ENCODE results near the gene HIGD1A.
"Not testable (repeated sequence)": the region's sequence is repeated elsewhere in the genome, so short reads cannot be mapped to it uniquely, and the experiment has no call there.

The HIGD1A gene

DNA sequence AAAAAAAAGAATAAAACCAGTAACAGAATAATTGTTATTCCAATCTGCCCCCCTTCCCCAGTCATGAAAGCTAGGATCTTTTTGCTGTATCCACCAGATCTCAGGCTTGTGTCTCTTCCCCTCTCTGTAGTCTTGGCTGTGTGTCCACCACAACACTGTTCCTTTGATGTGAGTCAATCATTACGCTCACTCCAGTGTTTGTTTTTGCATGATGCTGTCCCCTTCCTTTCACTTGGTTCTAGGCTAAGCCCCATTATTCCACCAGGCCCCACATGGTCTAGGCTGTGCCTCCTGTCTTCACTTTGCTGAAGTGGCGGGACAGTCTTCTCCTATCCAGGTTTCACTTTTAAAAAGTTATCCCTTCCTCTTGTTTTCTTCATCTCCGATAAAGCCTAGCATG is 18.5 kb upstream of the HIGD1A start:
- DNase-seq (ENCODE audit: low read depth): no peak
- no peak overlapping the region for H3K4me3 ChIP-seq (ENCODE audit: control insufficient read depth, low read depth, low read length)
- TF ChIP-seq, protein P1, sequence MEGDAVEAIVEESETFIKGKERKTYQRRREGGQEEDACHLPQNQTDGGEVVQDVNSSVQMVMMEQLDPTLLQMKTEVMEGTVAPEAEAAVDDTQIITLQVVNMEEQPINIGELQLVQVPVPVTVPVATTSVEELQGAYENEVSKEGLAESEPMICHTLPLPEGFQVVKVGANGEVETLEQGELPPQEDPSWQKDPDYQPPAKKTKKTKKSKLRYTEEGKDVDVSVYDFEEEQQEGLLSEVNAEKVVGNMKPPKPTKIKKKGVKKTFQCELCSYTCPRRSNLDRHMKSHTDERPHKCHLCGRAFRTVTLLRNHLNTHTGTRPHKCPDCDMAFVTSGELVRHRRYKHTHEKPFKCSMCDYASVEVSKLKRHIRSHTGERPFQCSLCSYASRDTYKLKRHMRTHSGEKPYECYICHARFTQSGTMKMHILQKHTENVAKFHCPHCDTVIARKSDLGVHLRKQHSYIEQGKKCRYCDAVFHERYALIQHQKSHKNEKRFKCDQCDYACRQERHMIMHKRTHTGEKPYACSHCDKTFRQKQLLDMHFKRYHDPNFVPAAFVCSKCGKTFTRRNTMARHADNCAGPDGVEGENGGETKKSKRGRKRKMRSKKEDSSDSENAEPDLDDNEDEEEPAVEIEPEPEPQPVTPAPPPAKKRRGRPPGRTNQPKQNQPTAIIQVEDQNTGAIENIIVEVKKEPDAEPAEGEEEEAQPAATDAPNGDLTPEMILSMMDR (IDR thresholded peaks at IDR 0.05; ENCODE audit: control insufficient read depth, insufficient read depth, low read depth, low read length, missing control alignments): no peak

DNA sequence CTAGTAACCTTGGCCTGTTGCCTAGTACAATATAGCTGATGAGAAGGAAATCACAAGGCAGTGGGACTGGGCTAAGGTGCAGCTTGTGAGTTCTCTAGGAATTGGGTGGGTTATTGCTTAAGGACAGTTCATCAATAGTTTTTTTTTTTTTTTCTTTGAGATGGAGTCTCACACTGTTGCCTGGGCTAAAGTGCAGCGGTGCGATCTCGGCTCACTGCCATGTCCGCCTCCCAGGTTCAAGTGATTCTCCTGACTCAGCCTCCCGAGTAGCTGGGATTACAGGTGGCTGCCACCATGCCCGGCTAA is 16.4 kb upstream of the HIGD1A start:
- DNase-seq (ENCODE audit: low read depth): no peak
- TF ChIP-seq, protein P1 (IDR thresholded peaks at IDR 0.05; ENCODE audit: control insufficient read depth, insufficient read depth, low read depth, low read length, missing control alignments): no peak

DNA sequence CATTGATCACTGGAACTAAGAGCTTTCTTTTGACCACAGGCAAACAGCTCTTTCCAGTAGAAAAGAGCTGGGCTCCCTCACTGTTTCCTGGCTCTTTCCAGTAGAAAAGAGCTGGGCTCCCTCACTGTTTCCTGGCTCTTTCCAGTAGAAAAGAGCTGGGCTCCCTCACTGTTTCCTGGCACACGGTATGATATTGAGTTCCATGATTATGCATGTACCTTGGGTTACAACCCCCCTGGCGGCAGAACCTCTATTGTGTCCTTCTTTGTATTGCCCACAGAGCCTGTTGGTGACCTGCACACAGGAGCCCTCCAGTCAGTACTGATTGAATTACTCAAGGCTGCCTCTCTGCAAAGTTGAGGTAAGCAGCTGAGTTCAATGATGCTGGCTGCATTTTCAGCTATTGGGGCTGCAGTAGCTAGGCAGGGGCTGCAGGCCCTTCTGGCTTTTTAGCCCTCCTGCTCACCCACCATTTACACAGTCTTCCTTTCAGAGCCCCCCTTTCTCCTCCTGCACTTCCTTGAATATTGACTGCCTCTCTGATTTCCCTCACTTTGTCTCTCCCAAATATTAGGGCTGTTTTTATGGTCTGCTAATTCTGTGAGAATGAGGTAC is 15.2 kb upstream of the HIGD1A start:
- TF ChIP-seq, protein P1 (IDR thresholded peaks at IDR 0.05; ENCODE audit: control insufficient read depth, insufficient read depth, low read depth, low read length, missing control alignments): no peak
- DNase-seq (ENCODE audit: low read depth): no peak

More for the DNA sequence above, 16.4 kb upstream of the HIGD1A start:
- H3K4me3 ChIP-seq (ENCODE audit: control insufficient read depth, low read depth, low read length): no peak overlapping the region

DNA sequence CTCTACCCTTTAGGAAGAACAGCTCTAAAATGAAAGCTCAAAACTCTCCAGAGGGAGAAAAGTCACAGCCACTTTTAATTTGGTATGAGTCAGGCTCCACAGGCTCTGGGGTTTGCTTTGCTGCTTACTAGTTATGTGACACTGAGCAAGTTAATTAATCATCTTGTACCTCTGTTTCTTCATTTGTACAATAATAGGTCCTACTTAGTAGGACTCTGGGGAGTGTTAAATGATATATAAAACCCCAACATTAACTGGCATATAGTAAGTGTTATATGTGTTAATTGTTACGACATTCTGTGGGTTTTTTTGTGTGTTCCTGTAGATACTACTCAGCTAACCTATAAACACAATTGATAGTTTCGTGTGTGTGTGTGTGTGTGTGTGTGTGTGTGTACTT is 11.5 kb upstream of the HIGD1A start:
- TF ChIP-seq, protein P1 (IDR thresholded peaks at IDR 0.05; ENCODE audit: control insufficient read depth, insufficient read depth, low read depth, low read length, missing control alignments): no peak
- no peak for DNase-seq (ENCODE audit: low read depth)
- H3K4me3 ChIP-seq (ENCODE audit: control insufficient read depth, low read depth, low read length): no peak overlapping the region

More for the DNA sequence above, 15.2 kb upstream of the HIGD1A start:
- H3K4me3 ChIP-seq (ENCODE audit: control insufficient read depth, low read depth, low read length): no peak overlapping the region

DNA sequence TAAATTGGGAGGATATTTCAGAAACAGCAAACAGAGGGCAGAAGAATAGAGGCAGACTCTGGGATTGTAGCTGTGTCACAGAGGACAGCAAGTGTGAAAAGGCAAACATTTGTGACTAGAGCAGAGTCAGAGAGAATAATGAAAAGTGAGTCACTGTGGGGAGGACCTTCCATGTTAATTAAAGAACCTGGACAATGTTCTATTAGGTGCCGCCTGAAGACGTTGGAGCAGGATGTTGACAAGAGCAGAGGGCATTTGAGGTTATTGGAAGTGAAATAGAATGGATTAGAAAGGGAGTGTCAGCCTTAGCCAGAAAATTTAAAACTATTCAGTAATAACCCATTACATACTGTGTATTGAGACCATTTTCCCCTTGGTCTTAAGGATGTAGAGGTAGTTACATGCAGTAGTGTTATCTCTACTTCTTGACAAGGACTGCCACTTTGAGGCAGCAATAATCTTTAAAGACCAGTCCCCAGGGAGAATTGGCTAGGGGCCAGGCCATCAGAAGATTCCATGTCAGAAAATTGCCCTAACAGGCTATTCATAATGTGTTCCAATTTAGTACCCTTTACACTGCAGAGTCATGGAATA is 10.7 kb upstream of the HIGD1A start:
- H3K4me3 ChIP-seq (ENCODE audit: control insufficient read depth, low read depth, low read length): no peak overlapping the region
- TF ChIP-seq, protein P1 (IDR thresholded peaks at IDR 0.05; ENCODE audit: control insufficient read depth, insufficient read depth, low read depth, low read length, missing control alignments): no peak
- no peak for DNase-seq (ENCODE audit: low read depth)

DNA sequence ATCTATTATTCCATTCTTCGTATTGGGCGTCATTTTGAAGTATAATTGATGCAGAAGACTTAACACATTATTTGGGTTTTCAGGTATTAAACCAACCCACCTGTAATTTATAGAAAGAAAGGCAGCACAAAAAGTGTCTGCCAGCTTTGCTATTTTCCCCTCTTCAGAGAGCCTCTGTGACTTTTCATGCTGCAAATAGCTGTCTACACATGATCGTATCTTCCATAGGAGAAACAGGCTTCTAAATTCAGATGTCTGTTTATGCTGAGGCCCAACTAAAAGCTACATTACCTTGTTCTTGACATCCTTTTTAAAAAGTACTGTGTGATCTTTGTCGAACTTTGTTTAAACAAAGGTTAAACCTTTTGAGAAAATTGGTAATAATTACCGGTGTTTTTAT is 10.0 kb upstream of the HIGD1A start:
- TF ChIP-seq, protein P1 (IDR thresholded peaks at IDR 0.05; ENCODE audit: control insufficient read depth, insufficient read depth, low read depth, low read length, missing control alignments): no peak
- no peak overlapping the region for H3K4me3 ChIP-seq (ENCODE audit: control insufficient read depth, low read depth, low read length)

DNA sequence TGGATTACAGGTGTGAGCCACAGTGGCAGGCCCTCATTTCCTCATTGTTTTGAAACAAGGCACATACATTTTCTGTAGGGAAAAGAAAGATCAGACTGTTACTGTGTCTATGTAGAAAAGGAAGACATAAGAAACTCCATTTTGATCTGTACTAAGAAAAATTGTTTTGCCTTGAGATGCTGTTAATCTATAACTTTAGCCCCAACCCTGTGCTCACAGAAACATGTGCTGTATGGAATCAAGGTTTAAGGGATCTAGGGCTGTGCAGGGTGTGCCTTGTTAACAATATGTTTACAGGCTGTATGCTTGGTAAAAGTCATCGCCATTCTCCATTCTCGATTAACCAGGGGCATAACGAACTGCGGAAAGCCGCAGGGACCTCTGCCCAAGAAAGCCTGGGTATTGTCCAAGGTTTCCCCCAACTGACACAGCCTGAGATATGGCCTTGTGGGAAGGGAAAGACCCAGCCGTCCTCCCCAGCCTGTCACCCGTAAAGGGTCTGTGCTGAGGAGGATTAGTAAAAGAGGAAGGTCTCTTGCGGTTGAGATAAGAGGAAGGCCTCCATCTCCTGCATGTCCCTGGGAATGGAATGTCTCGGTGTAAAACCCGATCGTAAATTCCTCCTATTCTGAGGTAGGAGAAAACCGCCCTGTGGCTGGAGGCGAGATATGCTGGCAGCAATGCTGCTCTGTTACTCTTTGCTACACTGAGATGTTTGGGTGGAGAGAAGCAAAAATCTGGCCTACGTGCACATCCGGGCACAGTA is 7.0 kb upstream of the HIGD1A start:
- not testable (repeated sequence) for DNase-seq (ENCODE audit: low read depth); H3K4me3 ChIP-seq (ENCODE audit: control insufficient read depth, low read depth, low read length)

More for the DNA sequence above, 10.0 kb upstream of the HIGD1A start:
- DNase-seq (ENCODE audit: low read depth): no peak

DNA sequence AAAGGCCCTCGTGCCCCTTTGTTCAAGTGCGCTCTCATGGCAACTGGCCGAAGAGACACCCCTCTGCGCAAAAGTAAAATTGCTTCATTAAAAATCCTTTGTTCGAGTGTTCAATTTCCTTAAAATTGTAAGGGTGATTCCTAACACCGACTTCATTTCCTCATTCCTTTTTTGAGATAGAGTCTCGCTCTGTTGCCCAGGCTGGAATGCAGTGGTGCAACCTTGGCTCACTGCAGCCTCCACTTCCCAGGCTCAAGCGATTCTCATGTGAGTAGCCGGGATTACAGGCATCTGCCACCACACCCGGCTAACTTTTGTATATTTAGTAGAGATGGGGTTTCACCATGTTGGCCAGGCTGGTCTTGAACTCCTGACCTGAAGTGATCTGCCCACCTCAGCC is 6.4 kb upstream of the HIGD1A start:
- not testable (repeated sequence) for H3K4me3 ChIP-seq (ENCODE audit: control insufficient read depth, low read depth, low read length)

More for the DNA sequence above, 6.4 kb upstream of the HIGD1A start:
- DNase-seq (ENCODE audit: low read depth): not testable (repeated sequence)
